Measurements from ENCODE around the gene ITGB2. TPM values are rescaled to one million over a fixed set of nuclear protein-coding genes. Genes with fewer than 3 reads are reported as not detected.

The ITGB2 gene
- total RNA-seq, 5 donors from 2014 or later (not counting 1 experiment from before 2014, with no cell fraction given) = 249 to 498 (median 304) TPM

GRCh38 chr21:44854391-44854663 is 66.4 kb downstream of the ITGB2 start:
- Histone ChIP-seq H3K36me3 (ENCODE audit: control insufficient read depth in 2 of 2, extremely low read depth in 1 of 2, insufficient read depth in 1 of 2, low read length in 1 of 2) (peaks cover 9 to 84% of the 10 kb centered on the region in 2 donors), H3K4me1 (ENCODE audit: control insufficient read depth in 1 of 2, extremely low read depth in 1 of 2, insufficient read depth in 2 of 2, low read length in 2 of 2) (peaks cover 8 to 27% of the 10 kb centered on the region in 2 experiments), H3K27ac (ENCODE audit: low read length) (peak overlapping the region; percentile 28), H3K27me3 (replicated peaks in 1 of 2; ENCODE audit: control insufficient read depth in 2 of 2, extremely low read depth in 1 of 2, insufficient read depth in 2 of 2, low read length in 1 of 2) (no peaks in the 10 kb centered on the region), H3K9me3 (no peaks in the 10 kb centered on the region), H3K4me3 (ENCODE audit: control insufficient read depth in 1 of 2, extremely low read depth in 1 of 2, low read length in 1 of 2) (no peak overlapping the region)
- ChIA-PET CTCF (no interaction called here), POLR2A (interaction anchor here in 1 of 2 donors (0.6 kb wide), 1 partner anchor 19 kb away, joined by 3 read pairs; no protein-coding TSS in a partner anchor)
- Mint-ChIP-seq H3K27me3 (no peaks in the 10 kb centered on the region), H3K36me3 (peaks cover 50% of the 10 kb centered on the region), H3K9me3 (no peaks in the 10 kb centered on the region), H3K27ac (peak overlapping the region; percentile 86 to 91), H3K4me3 (peak overlapping the region; percentile 21 to 57 (median 24)), H3K4me1 (peaks cover 42 to 55% (median 53%) of the 10 kb centered on the region in 3 donors)
- WGBS (ENCODE audit: insufficient coverage) = 60% methylated on average over 1 of the region's 14 CpGs
- peak; percentile 10 to 61 (median 25) for ATAC-seq (replicated peaks in 1 of 4)
- peak in 5 of 35 experiments; percentile 13 to 31 (median 28) for DNase-seq

- CTCF ChIA-PET = interaction anchor here in 1 of 2 donors (1.4 kb wide), 1 partner anchor 60 kb away, joined by 3 read pairs; no protein-coding TSS in a partner anchor
- H3K4me3 Mint-ChIP-seq = peak overlapping the region in 2 of 3 donors; percentile 24 to 57
- H3K4me1 Mint-ChIP-seq = peaks cover 42 to 53% (median 52%) of the 10 kb centered on the region in 3 donors
Observed at GRCh38 chr21:44853601-44854390, 66.9 kb downstream of the ITGB2 start.

GRCh38 chr21:44850905-44851657 is 69.6 kb downstream of the ITGB2 start:
- H3K9me3 Mint-ChIP-seq = no peaks in the 10 kb centered on the region
- ATAC-seq (replicated peaks in 1 of 4) (peak in 1 of 4 experiments; percentile 3), DNase-seq (no peak)
- H3K36me3 ChIP-seq (ENCODE audit: control insufficient read depth in 2 of 2, extremely low read depth in 1 of 2, insufficient read depth in 1 of 2, low read length in 1 of 2) = peaks cover 3 to 59% of the 10 kb centered on the region in 2 donors
- peaks cover 10 to 37% of the 10 kb centered on the region in 2 experiments for H3K4me1 ChIP-seq (ENCODE audit: control insufficient read depth in 1 of 2, extremely low read depth in 1 of 2, insufficient read depth in 2 of 2, low read length in 2 of 2)
- ChIA-PET POLR2A (no interaction called here), CTCF (no interaction called here)
- H3K27me3 ChIP-seq (replicated peaks in 1 of 2; ENCODE audit: control insufficient read depth in 2 of 2, extremely low read depth in 1 of 2, insufficient read depth in 2 of 2, low read length in 1 of 2) = no peaks in the 10 kb centered on the region
- H3K4me3 Mint-ChIP-seq = peak overlapping the region in 1 of 3 donors; percentile 45
- H3K4me1 Mint-ChIP-seq = peaks cover 47 to 60% (median 57%) of the 10 kb centered on the region in 3 donors
- no peaks in the 10 kb centered on the region for H3K27me3 Mint-ChIP-seq
- H3K4me3 ChIP-seq (ENCODE audit: control insufficient read depth in 1 of 2, extremely low read depth in 1 of 2, low read length in 1 of 2) = no peak overlapping the region
- no peak overlapping the region for H3K27ac ChIP-seq (ENCODE audit: low read length)
- WGBS (ENCODE audit: insufficient coverage) = 74% methylated on average over 18 of the region's 26 CpGs
- no peaks in the 10 kb centered on the region for H3K9me3 ChIP-seq
- peak overlapping the region; percentile 82 to 84 for H3K27ac Mint-ChIP-seq
- peaks cover 28% of the 10 kb centered on the region for H3K36me3 Mint-ChIP-seq

More at GRCh38 chr21:44853601-44854390, 66.9 kb downstream of the ITGB2 start:
- DNase-seq (no peak), ATAC-seq (replicated peaks in 1 of 4) (no peak)
- POLR2A ChIA-PET = no interaction called here
- 92% methylated on average over 26 of the region's 34 CpGs for WGBS (ENCODE audit: insufficient coverage)
- no peaks in the 10 kb centered on the region for H3K27me3 ChIP-seq (replicated peaks in 1 of 2; ENCODE audit: control insufficient read depth in 2 of 2, extremely low read depth in 1 of 2, insufficient read depth in 2 of 2, low read length in 1 of 2)
- Mint-ChIP-seq H3K27ac (peak overlapping the region; percentile 86 to 91), H3K9me3 (no peaks in the 10 kb centered on the region), H3K36me3 (peaks cover 44% of the 10 kb centered on the region), H3K27me3 (no peaks in the 10 kb centered on the region)
- H3K36me3 ChIP-seq (ENCODE audit: control insufficient read depth in 2 of 2, extremely low read depth in 1 of 2, insufficient read depth in 1 of 2, low read length in 1 of 2) = peaks cover 9 to 82% of the 10 kb centered on the region in 2 donors
- H3K9me3 ChIP-seq = no peaks in the 10 kb centered on the region
- peaks cover 8 to 27% of the 10 kb centered on the region in 2 experiments for H3K4me1 ChIP-seq (ENCODE audit: control insufficient read depth in 1 of 2, extremely low read depth in 1 of 2, insufficient read depth in 2 of 2, low read length in 2 of 2)
- H3K4me3 ChIP-seq (ENCODE audit: control insufficient read depth in 1 of 2, extremely low read depth in 1 of 2, low read length in 1 of 2) = no peak overlapping the region
- peak overlapping the region; percentile 28 for H3K27ac ChIP-seq (ENCODE audit: low read length)

- WGBS (ENCODE audit: insufficient coverage) = 93% methylated on average over 16 of the region's 20 CpGs
- H3K4me1 ChIP-seq (ENCODE audit: control insufficient read depth in 1 of 2, extremely low read depth in 1 of 2, insufficient read depth in 2 of 2, low read length in 2 of 2) = peaks cover 13 to 44% of the 10 kb centered on the region in 2 experiments
- H3K4me3 ChIP-seq (ENCODE audit: control insufficient read depth in 1 of 2, extremely low read depth in 1 of 2, low read length in 1 of 2) = no peak overlapping the region
- Mint-ChIP-seq H3K36me3 (peaks cover 22% of the 10 kb centered on the region), H3K9me3 (no peaks in the 10 kb centered on the region), H3K4me3 (no peak overlapping the region), H3K4me1 (peaks cover 45 to 57% (median 56%) of the 10 kb centered on the region in 3 donors), H3K27me3 (no peaks in the 10 kb centered on the region), H3K27ac (no peak overlapping the region)
- H3K27me3 ChIP-seq (replicated peaks in 1 of 2; ENCODE audit: control insufficient read depth in 2 of 2, extremely low read depth in 1 of 2, insufficient read depth in 2 of 2, low read length in 1 of 2) = peaks cover 0 to 4% of the 10 kb centered on the region in 2 experiments
- CTCF ChIA-PET = no interaction called here
- POLR2A ChIA-PET = no interaction called here
- DNase-seq (no peak), ATAC-seq (replicated peaks in 1 of 4) (no peak)
- no peak overlapping the region for H3K27ac ChIP-seq (ENCODE audit: low read length)
- H3K36me3 ChIP-seq (ENCODE audit: control insufficient read depth in 2 of 2, extremely low read depth in 1 of 2, insufficient read depth in 1 of 2, low read length in 1 of 2) = peaks cover 3 to 51% of the 10 kb centered on the region in 2 donors
- no peaks in the 10 kb centered on the region for H3K9me3 ChIP-seq
Observed at GRCh38 chr21:44850208-44850800, 70.4 kb downstream of the ITGB2 start.

GRCh38 chr21:44849616-44850130 is 71.0 kb downstream of the ITGB2 start:
- Histone ChIP-seq H3K27ac (ENCODE audit: low read length) (no peak overlapping the region), H3K9me3 (no peaks in the 10 kb centered on the region), H3K27me3 (replicated peaks in 1 of 2; ENCODE audit: control insufficient read depth in 2 of 2, extremely low read depth in 1 of 2, insufficient read depth in 2 of 2, low read length in 1 of 2) (peaks cover 0 to 6% of the 10 kb centered on the region in 2 experiments), H3K36me3 (ENCODE audit: control insufficient read depth in 2 of 2, extremely low read depth in 1 of 2, insufficient read depth in 1 of 2, low read length in 1 of 2) (peaks cover 3 to 45% of the 10 kb centered on the region in 2 donors), H3K4me3 (ENCODE audit: control insufficient read depth in 1 of 2, extremely low read depth in 1 of 2, low read length in 1 of 2) (no peak overlapping the region), H3K4me1 (ENCODE audit: control insufficient read depth in 1 of 2, extremely low read depth in 1 of 2, insufficient read depth in 2 of 2, low read length in 2 of 2) (peaks cover 13 to 40% of the 10 kb centered on the region in 2 experiments)
- H3K4me1 Mint-ChIP-seq = peaks cover 38 to 54% (median 53%) of the 10 kb centered on the region in 3 donors
- H3K36me3 Mint-ChIP-seq = peaks cover 19% of the 10 kb centered on the region
- WGBS (ENCODE audit: insufficient coverage) = 94% methylated on average over 10 of the region's 12 CpGs
- DNase-seq (no peak), ATAC-seq (replicated peaks in 1 of 4) (no peak)
- no peak overlapping the region for H3K27ac Mint-ChIP-seq
- ChIA-PET POLR2A (no interaction called here), CTCF (no interaction called here)
- no peak overlapping the region for H3K4me3 Mint-ChIP-seq
- H3K9me3 Mint-ChIP-seq = no peaks in the 10 kb centered on the region
- H3K27me3 Mint-ChIP-seq = no peaks in the 10 kb centered on the region

Data from T-cell (primary cell).